GM20000 (cell line): ENCODE data around the gene CPXM2.

ENCODE experiments used
- DNase-seq: peaks from one replicate; pipeline ENCODE4 v3.0.0; 2012; ENCODE audit warnings: low spot score
- TF ChIP-seq, protein P1 (sequence below): IDR thresholded peaks from 2 replicates; pipeline ENCODE4 v1.5.1; 2012; ENCODE audit warnings: mild to moderate bottlenecking, control low read depth; ENCODE audit errors: extremely low read depth, missing control alignments

CPXM2 gene

DNA sequence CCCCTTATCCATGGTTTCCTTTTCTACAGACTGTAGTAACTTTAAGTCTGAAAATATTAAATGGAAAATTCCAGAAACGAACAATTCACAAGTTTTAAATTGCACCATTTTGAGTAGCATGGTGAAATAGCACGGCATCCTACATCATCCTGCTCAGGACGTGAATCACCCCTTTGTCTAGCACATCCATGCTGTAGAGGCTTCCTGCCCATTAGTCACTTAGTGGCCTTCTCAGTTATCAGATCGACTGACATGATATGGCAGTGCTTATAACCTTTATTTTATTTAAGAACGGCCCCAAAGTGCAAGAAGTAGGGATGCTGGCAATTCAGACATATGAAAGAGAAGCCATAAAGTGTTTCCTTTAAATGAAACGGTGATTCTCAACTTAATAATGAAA, 82.7 kb downstream of the CPXM2 start:
- DNase-seq = no peak
- TF ChIP-seq, protein P1, sequence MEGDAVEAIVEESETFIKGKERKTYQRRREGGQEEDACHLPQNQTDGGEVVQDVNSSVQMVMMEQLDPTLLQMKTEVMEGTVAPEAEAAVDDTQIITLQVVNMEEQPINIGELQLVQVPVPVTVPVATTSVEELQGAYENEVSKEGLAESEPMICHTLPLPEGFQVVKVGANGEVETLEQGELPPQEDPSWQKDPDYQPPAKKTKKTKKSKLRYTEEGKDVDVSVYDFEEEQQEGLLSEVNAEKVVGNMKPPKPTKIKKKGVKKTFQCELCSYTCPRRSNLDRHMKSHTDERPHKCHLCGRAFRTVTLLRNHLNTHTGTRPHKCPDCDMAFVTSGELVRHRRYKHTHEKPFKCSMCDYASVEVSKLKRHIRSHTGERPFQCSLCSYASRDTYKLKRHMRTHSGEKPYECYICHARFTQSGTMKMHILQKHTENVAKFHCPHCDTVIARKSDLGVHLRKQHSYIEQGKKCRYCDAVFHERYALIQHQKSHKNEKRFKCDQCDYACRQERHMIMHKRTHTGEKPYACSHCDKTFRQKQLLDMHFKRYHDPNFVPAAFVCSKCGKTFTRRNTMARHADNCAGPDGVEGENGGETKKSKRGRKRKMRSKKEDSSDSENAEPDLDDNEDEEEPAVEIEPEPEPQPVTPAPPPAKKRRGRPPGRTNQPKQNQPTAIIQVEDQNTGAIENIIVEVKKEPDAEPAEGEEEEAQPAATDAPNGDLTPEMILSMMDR = no peak

DNA sequence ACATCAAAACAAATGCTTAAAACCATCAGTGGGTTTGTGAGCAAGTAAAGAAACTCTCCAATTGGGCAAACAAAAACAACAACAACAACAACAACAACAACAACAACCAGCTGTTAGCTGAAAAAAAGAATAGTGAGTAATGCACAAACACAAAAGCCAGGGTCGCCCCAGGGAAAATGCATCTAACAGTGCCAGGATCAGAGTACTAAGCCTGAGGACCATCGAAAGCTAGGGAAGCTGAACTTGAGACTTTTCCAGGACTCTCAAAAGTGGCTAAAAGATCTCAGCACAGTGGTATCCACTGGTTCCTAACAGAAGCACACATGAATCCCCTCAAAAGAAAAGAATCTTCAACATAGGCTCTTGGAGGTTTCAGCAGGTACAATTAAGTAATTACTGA, 83.3 kb downstream of the CPXM2 start:
- TF ChIP-seq, protein P1 = no peak
- no peak for DNase-seq

DNA sequence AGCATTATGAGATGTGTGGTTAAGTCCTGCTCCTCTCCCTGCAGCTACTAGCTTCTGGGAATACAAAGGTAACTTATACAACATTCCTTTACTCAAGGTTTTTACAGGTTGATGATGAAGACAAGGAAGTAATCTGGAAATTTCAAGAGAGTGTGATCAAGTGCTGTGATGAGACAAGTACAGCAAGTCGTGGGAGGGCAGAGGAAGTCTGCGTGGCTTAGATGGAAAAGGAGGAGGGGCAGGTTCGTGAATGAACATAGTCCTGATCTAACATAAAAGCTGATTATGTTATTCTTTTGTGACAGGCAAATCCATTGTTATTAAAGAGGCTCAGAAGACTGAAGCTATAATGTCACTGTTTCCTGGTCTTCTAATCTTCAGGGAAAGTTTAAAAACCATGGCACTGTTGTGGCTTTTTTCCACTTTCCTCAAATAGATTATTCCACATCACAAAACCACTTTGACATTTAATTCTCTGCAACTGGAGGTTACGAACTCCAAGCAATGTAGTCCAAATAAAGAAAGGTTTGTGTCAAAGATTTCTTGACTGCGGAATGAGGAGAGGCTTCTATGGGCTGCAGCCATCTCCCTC, 84.1 kb downstream of the CPXM2 start:
- no peak for DNase-seq
- TF ChIP-seq, protein P1 = no peak

DNA sequence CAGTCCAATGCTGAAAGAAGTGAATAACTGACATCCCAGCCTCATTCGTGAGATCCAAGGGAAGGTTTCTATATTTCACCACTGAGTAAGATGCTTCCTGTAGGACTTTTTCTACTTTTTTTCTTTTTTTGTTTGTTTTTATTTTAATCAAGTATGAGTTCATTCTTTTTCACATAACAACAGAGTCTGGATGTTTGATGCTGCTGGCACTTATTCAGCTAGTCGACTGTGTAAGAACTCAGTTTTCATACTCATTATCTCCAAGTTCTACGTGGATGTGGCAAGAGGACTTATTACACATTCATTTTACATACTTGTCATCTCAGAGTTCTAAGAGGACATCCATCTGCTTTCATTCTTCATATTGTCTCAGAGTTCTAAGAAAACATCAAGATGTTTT, 86.9 kb downstream of the CPXM2 start:
- TF ChIP-seq, protein P1 = no peak
- DNase-seq = no peak

DNA sequence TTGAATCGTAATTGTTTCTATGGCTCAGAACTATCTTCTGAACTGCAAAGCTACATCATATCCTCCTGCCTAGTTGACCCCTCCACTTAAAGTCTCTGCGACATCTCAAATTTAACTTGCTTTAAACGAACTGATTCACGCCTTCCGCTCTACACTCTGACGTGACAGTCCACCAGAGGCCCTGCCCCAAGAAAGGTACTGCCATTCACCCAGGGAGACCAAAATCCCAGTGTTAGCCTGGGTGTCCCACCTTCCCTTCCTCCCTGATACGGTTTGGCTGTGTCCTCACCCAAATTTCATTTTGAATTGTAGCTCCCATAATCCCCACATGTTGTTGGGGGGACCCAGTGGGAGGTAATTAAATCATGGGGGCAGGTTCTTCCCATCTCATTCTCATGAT, 90.8 kb downstream of the CPXM2 start:
- DNase-seq = no peak
- TF ChIP-seq, protein P1 = no peak

DNA sequence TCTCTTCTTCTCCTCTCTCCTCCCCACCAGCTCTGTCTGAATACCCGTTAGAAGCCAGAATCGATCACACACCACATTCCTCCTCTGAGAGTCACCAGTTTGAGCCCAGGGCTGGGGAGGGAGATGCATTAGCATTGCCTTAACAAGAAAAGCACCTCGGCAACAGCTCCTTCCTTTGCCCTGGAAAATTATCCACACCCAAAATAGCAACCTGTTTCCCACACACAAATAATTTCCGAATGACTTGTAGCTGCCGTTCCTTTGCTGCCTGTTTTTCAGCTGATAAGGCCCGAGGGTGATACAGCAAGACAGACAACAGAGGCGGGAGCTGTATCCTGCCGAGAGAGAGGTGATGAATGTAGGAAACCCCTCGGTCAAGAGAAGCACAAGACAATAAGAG, 91.3 kb downstream of the CPXM2 start:
- DNase-seq = no peak
- TF ChIP-seq, protein P1 = no peak

DNA sequence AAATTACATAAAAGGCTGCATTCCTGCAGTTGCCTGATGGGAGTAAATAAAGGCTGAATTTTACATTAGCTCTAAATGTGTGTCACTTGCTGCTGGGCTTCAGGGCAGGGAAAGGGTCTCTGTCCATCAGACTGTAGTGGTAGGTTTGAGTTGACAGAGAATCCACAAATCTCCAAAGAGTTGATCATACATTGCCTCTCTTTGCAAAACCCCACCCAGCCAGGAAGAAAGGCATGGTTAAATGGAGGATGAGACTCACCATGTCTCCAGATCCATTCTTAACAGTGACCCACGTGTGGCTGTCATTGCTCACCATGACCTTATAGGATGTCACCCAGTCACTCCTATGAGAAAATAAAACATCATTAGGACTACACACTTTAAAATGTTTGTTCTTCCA, 92.8 kb downstream of the CPXM2 start:
- no peak for DNase-seq
- TF ChIP-seq, protein P1 = no peak
